ACC112 (cell line): Measurements from ENCODE around the gene FOCAD.

ENCODE experiments used
- H2AFZ ChIP-seq: fragments of 200-600 bp; sonication (generic); one replicate; pipeline ENCODE4 v1.6.0; 2017; ENCODE audit warnings: antibody characterized with exemption, low read length; ENCODE audit not compliant: unreplicated experiment
- H3K27ac ChIP-seq: fragments of 200-600 bp; sonication (generic); 2 replicates; pipeline ENCODE4 v1.5.1; 2014; ENCODE audit warnings: low read depth, mild to moderate bottlenecking, antibody characterized with exemption, low read length, moderate library complexity
- H3K27me3 ChIP-seq: fragments of 200-600 bp; sonication (generic); 2 replicates; pipeline ENCODE4 v1.6.1; 2014; ENCODE audit warnings: mild to moderate bottlenecking, antibody characterized with exemption, low read length, moderate library complexity, mixed read lengths; ENCODE audit not compliant: insufficient read depth
- H3K36me3 ChIP-seq: fragments of 200-600 bp; sonication (generic); 2 replicates; pipeline ENCODE4 v1.6.1; 2016; ENCODE audit warnings: mild to moderate bottlenecking, antibody characterized with exemption, low read length, moderate library complexity, mixed read lengths; ENCODE audit not compliant: insufficient read depth
- H3K4me1 ChIP-seq: fragments of 200-600 bp; sonication (generic); one replicate; pipeline ENCODE4 v1.6.1; 2016; ENCODE audit warnings: low read length, mixed read lengths; ENCODE audit not compliant: insufficient read depth, unreplicated experiment, control insufficient read depth
- H3K4me3 ChIP-seq: fragments of 200-600 bp; sonication (generic); 2 replicates; pipeline ENCODE4 v1.5.1; 2014; ENCODE audit warnings: mild to moderate bottlenecking, low read depth, low read length
- H3K79me2 ChIP-seq: fragments of 200-600 bp; sonication (generic); one replicate; pipeline ENCODE4 v1.6.0; 2016; ENCODE audit warnings: low read length; ENCODE audit not compliant: control insufficient read depth, unreplicated experiment, insufficient read depth

FOCAD gene

DNA sequence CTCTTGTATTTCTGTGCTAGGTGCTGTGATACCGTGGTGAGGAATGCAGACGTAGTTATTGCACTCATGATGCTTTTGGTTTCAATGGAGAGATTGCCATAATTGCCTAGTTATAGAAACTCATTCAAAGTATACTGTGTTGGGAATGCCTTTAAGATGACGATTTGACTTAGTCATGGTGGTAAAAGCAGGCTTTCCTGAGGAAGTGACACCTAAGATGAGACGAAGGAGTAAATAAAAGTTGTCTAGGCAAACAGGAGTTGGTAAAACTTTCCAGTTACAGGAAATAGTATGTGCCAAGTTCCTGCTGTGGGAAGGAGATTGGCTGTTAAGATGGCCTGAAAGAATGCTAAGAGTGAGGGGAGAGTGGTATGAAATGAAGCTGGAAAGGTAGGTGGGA lies 48.1 kb downstream of the FOCAD start:
- H3K4me1 ChIP-seq: peaks cover 6% of the 10 kb centered on the region
- H3K27me3 ChIP-seq: no peaks in the 10 kb centered on the region
- no peak overlapping the region for H3K4me3 ChIP-seq
- no peak overlapping the region for H2AFZ ChIP-seq
- peaks cover 8% of the 10 kb centered on the region; the same call in 1 of the 2 replicates for H3K36me3 ChIP-seq
- no peaks in the 10 kb centered on the region for H3K79me2 ChIP-seq
- H3K27ac ChIP-seq: no peak overlapping the region

DNA sequence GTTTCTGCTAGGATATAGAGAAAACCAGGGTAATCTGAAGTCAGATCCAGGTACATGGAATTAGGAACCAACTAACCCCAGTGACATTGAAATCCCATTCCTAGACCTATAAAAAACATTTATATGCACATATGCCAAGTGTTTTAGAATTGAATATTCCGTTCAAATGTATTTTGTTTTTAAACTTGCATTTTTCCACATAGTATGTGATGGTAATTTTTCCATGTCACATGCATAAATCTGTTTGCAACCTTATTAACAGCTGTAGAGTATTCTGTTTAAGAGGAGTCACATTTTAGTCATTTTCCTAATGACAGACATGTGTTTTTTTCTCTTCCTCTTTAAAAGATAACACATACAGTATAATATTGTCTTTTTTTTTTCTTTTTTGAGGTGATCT lies 50.2 kb downstream of the FOCAD start:
- H3K4me1 ChIP-seq: peaks cover 6% of the 10 kb centered on the region
- no peak overlapping the region for H3K4me3 ChIP-seq
- H3K36me3 ChIP-seq: peaks cover 5% of the 10 kb centered on the region; the same call in 1 of the 2 replicates
- no peak overlapping the region for H3K27ac ChIP-seq
- no peaks in the 10 kb centered on the region for H3K27me3 ChIP-seq
- H2AFZ ChIP-seq: no peak overlapping the region
- H3K79me2 ChIP-seq: no peaks in the 10 kb centered on the region

DNA sequence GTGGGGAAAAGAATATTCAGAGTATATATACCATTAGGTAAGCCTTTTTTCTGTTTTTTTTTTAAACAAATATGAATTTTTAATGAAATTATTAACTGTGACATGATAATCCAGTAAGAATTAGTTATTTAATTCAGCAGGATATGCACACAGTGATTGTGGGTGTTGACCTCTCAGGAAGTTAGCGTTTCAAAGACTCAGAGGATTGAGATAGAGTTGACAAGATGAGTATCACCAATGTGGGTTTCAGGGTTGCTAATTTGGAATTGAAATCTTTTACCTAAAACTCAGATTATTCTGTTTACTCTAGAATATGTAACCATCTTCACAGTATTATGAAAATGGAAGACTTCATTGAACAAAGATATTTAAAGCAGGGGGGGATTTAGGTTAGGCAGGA lies 56.2 kb downstream of the FOCAD start:
- Histone ChIP-seq H3K79me2 (no peaks in the 10 kb centered on the region), H3K4me1 (no peaks in the 10 kb centered on the region), H3K27me3 (no peaks in the 10 kb centered on the region), H3K4me3 (no peak overlapping the region), H3K27ac (no peak overlapping the region), H2AFZ (no peak overlapping the region), H3K36me3 (0 out of 2 replicates have a peak, but pooled peaks cover 7% of the 10 kb centered on the region)

DNA sequence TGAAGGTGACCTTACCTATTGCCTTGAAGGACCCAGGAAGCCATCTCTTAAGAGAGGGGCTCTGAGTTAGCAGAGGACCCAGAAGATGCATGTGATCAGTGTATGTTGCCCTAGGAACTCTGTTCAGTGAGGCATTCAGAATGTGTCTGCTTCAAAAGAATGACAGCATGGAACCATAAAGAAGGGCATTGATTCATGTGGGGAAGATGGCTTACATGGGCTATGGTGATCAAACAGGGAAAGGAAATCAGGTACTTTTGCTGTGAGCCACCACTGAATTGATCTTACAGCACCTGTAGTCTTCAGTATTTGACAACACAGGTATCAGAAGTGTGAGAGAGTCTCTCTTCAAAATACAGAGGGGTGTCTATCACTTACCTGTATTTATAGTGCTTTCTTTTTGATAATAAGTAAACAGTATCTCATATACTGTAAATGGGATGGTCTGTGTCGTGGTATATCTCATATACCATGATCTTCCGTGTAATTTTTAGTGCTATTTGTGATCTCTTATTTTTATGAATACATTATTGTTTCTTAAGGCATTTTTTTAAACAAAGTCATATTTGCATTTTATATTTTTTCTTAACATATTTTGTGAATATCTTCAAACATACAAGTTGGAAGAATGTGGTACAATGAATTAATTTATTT lies 57.0 kb downstream of the FOCAD start:
- Histone ChIP-seq H3K27me3 (no peaks in the 10 kb centered on the region), H3K4me3 (no peak overlapping the region), H3K4me1 (no peaks in the 10 kb centered on the region), H3K36me3 (0 out of 2 replicates have a peak, but pooled peaks cover 7% of the 10 kb centered on the region), H2AFZ (no peak overlapping the region), H3K27ac (no peak overlapping the region), H3K79me2 (no peaks in the 10 kb centered on the region)

DNA sequence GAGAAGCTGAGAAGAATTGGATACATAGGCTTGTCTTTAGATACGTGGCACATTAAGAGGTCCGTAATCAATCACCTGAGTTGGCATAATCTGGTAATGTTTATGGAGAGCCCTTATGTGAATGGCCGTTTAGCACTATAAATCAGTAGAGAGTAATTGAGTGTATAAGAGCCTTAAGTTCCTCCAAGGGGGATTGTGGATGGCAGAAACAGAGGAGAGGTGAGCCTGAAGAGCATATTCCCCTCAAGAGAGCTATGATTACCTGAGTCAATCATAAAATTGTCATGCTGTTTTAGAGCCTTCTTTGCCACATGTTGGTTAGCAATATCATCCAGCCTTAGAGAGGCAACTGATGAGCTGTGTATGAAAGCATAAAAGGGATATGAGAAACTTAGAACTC lies 58.8 kb downstream of the FOCAD start:
- 0 out of 2 replicates have a peak, but pooled peaks cover 2% of the 10 kb centered on the region for H3K36me3 ChIP-seq
- H3K4me1 ChIP-seq: no peaks in the 10 kb centered on the region
- no peak overlapping the region for H3K27ac ChIP-seq
- no peaks in the 10 kb centered on the region for H3K79me2 ChIP-seq
- no peaks in the 10 kb centered on the region for H3K27me3 ChIP-seq
- H3K4me3 ChIP-seq: no peak overlapping the region
- no peak overlapping the region for H2AFZ ChIP-seq

DNA sequence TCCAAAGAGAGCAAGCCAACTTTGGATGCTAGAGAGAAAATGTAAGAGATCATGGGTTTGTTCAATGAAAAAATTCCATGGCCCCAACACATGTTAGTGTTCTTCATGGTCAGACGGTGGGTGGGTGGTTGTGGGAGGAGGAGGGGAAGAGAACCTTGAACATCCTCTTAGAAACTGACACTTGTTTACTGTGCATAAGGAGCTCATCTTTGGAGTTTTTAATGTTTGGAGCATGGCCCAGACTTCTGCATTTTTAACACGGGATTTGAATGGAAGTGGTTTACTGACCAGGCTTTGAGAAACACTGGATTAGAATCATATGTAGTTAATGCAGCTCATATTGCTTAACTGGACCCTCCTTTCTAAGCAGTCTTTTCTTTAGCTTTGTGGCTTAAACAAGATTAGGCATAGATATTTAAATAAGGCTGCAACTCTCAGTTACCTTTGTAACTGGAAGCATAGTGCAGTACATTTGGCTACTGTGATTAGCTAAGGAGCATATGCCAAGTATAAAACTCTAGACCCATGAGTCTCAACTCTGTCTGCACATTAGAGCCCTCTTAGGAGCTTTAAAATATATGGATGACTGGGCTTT lies 60.1 kb downstream of the FOCAD start:
- H3K36me3 ChIP-seq: 0 out of 2 replicates have a peak, but pooled peaks cover 2% of the 10 kb centered on the region
- H3K27ac ChIP-seq: no peak overlapping the region
- H2AFZ ChIP-seq: no peak overlapping the region
- no peaks in the 10 kb centered on the region for H3K27me3 ChIP-seq
- no peaks in the 10 kb centered on the region for H3K4me1 ChIP-seq
- no peak overlapping the region for H3K4me3 ChIP-seq
- no peaks in the 10 kb centered on the region for H3K79me2 ChIP-seq

DNA sequence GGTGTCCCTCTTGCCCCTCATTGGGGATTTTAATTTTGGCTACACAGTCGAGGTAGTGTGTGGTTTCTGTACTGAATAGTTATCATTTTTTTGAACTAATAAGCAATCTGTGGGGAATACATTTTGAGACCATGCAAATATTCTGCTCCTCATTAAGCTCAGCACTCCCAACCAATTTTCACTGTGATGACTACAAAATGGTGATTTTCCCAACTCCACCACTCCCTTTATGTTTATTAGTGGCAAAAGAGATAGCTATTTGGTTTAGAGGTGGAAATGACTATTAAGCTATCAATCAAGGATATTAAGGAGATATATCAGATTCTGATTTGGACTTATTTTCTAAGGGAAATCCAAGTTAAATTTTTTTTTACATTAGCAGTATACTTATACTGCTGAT lies 62.9 kb downstream of the FOCAD start:
- Histone ChIP-seq H2AFZ (no peak overlapping the region), H3K27ac (no peak overlapping the region), H3K4me1 (no peaks in the 10 kb centered on the region), H3K79me2 (no peaks in the 10 kb centered on the region), H3K4me3 (no peak overlapping the region), H3K36me3 (0 out of 2 replicates have a peak, but pooled peaks cover 1% of the 10 kb centered on the region), H3K27me3 (no peaks in the 10 kb centered on the region)

DNA sequence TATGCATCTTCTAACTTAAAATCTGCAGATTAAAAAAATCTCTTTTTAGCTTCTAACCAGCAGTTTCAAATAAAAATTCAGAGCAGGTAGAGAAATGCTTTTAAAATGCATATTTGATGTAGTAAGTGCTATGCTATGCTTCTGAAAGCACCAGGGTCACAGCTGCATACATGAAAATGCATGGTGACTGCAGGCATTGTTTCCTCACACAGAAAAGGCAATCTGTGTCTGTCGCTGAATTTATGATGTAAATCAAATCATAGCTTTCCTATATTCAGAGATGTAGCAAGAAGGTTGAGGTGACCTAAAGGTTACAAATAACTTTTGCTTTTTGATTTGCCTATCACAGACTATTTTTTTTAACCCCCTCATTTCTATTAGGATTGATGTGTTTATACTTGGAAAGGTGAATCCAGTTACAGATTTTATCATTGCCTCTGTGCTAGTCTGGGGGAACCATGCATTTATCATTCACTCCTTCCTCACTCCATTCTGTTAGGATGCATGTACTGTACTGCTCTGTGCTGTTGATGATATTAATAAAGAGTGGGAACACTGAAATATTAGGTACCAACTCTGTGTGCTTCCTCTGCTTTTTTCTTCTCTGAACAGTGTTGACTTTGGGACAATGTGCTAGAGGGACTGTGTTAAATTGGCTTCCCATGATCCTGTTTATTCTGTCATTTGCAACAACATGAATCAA lies 65.6 kb downstream of the FOCAD start:
- no peak overlapping the region for H3K27ac ChIP-seq
- no peaks in the 10 kb centered on the region for H3K27me3 ChIP-seq
- H3K36me3 ChIP-seq: no peaks in the 10 kb centered on the region
- H3K4me3 ChIP-seq: no peak overlapping the region
- H3K79me2 ChIP-seq: no peaks in the 10 kb centered on the region
- peaks cover 9% of the 10 kb centered on the region for H3K4me1 ChIP-seq
- H2AFZ ChIP-seq: no peak overlapping the region

DNA sequence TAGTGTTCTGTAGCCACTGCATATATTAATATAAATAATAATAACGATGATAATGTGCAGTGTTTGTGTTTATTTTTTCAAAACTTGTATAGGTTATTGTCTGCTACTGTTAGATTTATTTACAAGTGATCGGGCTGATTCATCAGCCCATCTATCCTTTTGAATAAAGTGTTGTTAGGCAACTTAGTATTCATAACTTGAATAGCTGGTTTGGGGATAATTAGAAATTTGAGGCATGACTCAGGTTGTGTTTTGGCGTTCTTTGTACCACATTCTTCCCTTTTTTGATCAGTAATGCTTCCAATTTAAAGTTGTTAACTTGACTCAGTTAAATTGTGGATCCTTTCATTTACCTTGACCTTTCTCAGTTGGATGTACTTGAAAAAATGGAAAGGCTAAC lies 69.7 kb downstream of the FOCAD start:
- H2AFZ ChIP-seq: no peak overlapping the region
- H3K27ac ChIP-seq: no peak overlapping the region

DNA sequence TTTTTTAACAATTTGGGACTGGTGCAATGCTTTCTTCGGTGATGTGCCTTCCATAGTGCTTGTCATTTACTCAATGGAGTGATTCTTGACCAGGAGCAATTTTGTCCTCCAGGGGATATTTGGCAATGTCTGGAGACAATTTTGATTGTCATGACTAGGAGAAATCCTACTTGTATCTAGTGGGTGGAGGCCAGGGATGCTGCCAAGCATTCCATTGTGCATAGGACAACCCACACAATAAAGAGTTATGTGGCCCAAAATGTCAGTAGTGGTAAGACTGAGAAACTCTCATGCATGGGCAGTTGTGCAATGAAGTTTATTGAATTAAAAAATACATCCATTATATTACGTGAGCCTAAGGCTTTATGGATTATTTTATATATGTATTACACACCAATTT lies 70.5 kb downstream of the FOCAD start:
- H3K27ac ChIP-seq: no peak overlapping the region
- no peaks in the 10 kb centered on the region for H3K27me3 ChIP-seq
- H2AFZ ChIP-seq: no peak overlapping the region
- H3K79me2 ChIP-seq: no peaks in the 10 kb centered on the region
- H3K36me3 ChIP-seq: no peaks in the 10 kb centered on the region
- H3K4me1 ChIP-seq: peaks cover 9% of the 10 kb centered on the region
- no peak overlapping the region for H3K4me3 ChIP-seq

More for the DNA sequence above, 69.7 kb downstream of the FOCAD start:
- Histone ChIP-seq H3K4me1 (peaks cover 9% of the 10 kb centered on the region), H3K36me3 (no peaks in the 10 kb centered on the region), H3K4me3 (no peak overlapping the region), H3K27me3 (no peaks in the 10 kb centered on the region), H3K79me2 (no peaks in the 10 kb centered on the region)
